Measurements from ENCODE around the gene PNN. TPM values are rescaled to one million over a fixed set of nuclear protein-coding genes. Genes with fewer than 3 reads are reported as not detected.
"Not testable (repeated sequence)": the region's sequence is repeated elsewhere in the genome, so short reads cannot be mapped to it uniquely, and the experiment has no call there.

PNN gene
- total RNA-seq, 1 donor, result 20.3 TPM

- TF ChIP-seq, protein P1, sequence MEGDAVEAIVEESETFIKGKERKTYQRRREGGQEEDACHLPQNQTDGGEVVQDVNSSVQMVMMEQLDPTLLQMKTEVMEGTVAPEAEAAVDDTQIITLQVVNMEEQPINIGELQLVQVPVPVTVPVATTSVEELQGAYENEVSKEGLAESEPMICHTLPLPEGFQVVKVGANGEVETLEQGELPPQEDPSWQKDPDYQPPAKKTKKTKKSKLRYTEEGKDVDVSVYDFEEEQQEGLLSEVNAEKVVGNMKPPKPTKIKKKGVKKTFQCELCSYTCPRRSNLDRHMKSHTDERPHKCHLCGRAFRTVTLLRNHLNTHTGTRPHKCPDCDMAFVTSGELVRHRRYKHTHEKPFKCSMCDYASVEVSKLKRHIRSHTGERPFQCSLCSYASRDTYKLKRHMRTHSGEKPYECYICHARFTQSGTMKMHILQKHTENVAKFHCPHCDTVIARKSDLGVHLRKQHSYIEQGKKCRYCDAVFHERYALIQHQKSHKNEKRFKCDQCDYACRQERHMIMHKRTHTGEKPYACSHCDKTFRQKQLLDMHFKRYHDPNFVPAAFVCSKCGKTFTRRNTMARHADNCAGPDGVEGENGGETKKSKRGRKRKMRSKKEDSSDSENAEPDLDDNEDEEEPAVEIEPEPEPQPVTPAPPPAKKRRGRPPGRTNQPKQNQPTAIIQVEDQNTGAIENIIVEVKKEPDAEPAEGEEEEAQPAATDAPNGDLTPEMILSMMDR (IDR thresholded peaks at IDR 0.05; ENCODE audit: insufficient read depth, low read depth, low read length), result no peak
- no peak overlapping the region for H3K4me3 ChIP-seq (ENCODE audit: low read depth, low read length)
- no peak for DNase-seq (ENCODE audit: low read depth)
Measured at GRCh38 chr14:39230416-39231035, 55.5 kb downstream of the PNN start.

- TF ChIP-seq, protein P1 (IDR thresholded peaks at IDR 0.05; ENCODE audit: insufficient read depth, low read depth, low read length), result peak; percentile 46
- H3K4me3 ChIP-seq (ENCODE audit: low read depth, low read length), result not testable (repeated sequence)
- peak; percentile 73 for DNase-seq (ENCODE audit: low read depth)
Measured at GRCh38 chr14:39231751-39232553, 56.9 kb downstream of the PNN start.

Other genes starting within 250 kb of the PNN start
- 440 and 548 TPM in 2 replicates for gene SEC23A, start 72.0 kb upstream of the PNN start, total RNA-seq
- 34.5 and 35.4 TPM in 2 replicates for gene GEMIN2, start 60.9 kb upstream of the PNN start, total RNA-seq
- 21.6 and 28.1 TPM in 2 replicates for gene TRAPPC6B, start 4.9 kb upstream of the PNN start, total RNA-seq
- gene MIA2, start 58.7 kb downstream of the PNN start, total RNA-seq, result 14.5 and 21.6 TPM in 2 replicates

Data from fibroblast of villous mesenchyme (primary cell).